ENCODE results near the gene LGMN. TPM values are rescaled to one million over a fixed set of nuclear protein-coding genes. Genes with fewer than 3 reads are reported as not detected.

Gene LGMN
- total and polyA plus RNA-seq, 2 of the 13 experiments (the other 11 are each of a cell fraction or from before 2014, with no cell fraction given): 28.9 to 76.4 TPM

DNA sequence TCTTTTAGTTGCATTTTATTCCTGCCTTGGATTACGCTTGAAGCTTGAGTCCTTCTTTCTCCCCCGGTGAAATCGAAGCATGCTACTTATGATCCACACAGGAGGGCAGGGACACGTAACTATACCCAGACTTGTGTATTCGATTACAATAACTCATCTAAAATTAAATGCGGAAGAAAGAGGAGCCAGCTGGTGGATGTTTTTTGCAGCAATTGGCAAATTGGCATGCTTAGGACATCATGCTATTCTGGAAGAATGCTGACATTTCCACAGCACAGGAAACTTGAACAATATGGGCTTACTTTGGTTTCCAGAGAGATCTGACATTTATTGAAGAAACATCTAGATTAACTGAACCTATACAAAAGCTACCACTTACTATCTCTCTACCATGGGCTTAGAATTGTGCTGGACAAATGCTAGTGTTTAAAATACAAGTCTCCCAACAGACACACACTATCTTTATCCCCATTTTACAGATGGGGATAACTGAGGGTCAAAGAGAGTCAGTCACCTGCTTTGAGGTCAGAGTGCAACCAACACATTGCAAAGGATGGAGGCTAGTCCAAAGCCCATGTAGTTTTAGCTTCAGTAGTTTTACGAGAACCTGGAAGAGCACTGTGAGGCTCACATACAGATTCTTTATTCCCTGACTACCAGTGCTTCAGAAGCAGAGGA is 36.3 kb downstream of the LGMN start:
- no peak for DNase-seq (ENCODE audit: low spot score)
- TF ChIP-seq ZNF629 (CRISPR knock-in tag; conservative IDR thresholded peaks at IDR 0.05): peak; percentile 86
- TF ChIP-seq, protein P1, sequence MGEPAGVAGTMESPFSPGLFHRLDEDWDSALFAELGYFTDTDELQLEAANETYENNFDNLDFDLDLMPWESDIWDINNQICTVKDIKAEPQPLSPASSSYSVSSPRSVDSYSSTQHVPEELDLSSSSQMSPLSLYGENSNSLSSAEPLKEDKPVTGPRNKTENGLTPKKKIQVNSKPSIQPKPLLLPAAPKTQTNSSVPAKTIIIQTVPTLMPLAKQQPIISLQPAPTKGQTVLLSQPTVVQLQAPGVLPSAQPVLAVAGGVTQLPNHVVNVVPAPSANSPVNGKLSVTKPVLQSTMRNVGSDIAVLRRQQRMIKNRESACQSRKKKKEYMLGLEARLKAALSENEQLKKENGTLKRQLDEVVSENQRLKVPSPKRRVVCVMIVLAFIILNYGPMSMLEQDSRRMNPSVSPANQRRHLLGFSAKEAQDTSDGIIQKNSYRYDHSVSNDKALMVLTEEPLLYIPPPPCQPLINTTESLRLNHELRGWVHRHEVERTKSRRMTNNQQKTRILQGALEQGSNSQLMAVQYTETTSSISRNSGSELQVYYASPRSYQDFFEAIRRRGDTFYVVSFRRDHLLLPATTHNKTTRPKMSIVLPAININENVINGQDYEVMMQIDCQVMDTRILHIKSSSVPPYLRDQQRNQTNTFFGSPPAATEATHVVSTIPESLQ (CRISPR knock-in tag; conservative IDR thresholded peaks at IDR 0.05): no peak
- intact Hi-C loops (cut with micrococcal nuclease; ENCODE audit: unreplicated experiment): loop anchor here (5.0 kb wide), 1 partner anchor 35 kb away; the partner anchor contains the start of gene LGMN

GRCh38 chr14:92710001-92710341 is 38.5 kb downstream of the LGMN start:
- no TSS peak for BruUV-seq (replicated peaks)
- POLR2A ChIA-PET: no interaction called here
- H3K9ac ChIP-seq (ENCODE audit: insufficient read depth, low read depth, low read length): no peak overlapping the region
- TF ChIP-seq ZFYVE20 (CRISPR knock-in tag; IDR thresholded peaks at IDR 0.05; ENCODE audit: borderline replicate concordance, low read depth) (no peak), ZSCAN29 (CRISPR knock-in tag; conservative IDR thresholded peaks at IDR 0.05) (no peak), ZNF530 (CRISPR knock-in tag; IDR thresholded peaks at IDR 0.05; ENCODE audit: low read depth) (no peak), EHMT2 (IDR thresholded peaks at IDR 0.05; ENCODE audit: borderline replicate concordance, low read depth, low read length) (no peak), ZNF781 (CRISPR knock-in tag; IDR thresholded peaks at IDR 0.05; ENCODE audit: borderline replicate concordance, not compliant biosample characterization) (no peak), ZNF879 (CRISPR knock-in tag; IDR thresholded peaks at IDR 0.05) (no peak), HOXD1 (CRISPR knock-in tag; IDR thresholded peaks at IDR 0.05) (no peak), CEBPB (IDR thresholded peaks at IDR 0.05; ENCODE audit: borderline replicate concordance, low read depth, low read length) (no peak), NFKB2 (CRISPR knock-in tag; IDR thresholded peaks at IDR 0.05; ENCODE audit: borderline replicate concordance) (no peak)
- TF ChIP-seq, protein P2, sequence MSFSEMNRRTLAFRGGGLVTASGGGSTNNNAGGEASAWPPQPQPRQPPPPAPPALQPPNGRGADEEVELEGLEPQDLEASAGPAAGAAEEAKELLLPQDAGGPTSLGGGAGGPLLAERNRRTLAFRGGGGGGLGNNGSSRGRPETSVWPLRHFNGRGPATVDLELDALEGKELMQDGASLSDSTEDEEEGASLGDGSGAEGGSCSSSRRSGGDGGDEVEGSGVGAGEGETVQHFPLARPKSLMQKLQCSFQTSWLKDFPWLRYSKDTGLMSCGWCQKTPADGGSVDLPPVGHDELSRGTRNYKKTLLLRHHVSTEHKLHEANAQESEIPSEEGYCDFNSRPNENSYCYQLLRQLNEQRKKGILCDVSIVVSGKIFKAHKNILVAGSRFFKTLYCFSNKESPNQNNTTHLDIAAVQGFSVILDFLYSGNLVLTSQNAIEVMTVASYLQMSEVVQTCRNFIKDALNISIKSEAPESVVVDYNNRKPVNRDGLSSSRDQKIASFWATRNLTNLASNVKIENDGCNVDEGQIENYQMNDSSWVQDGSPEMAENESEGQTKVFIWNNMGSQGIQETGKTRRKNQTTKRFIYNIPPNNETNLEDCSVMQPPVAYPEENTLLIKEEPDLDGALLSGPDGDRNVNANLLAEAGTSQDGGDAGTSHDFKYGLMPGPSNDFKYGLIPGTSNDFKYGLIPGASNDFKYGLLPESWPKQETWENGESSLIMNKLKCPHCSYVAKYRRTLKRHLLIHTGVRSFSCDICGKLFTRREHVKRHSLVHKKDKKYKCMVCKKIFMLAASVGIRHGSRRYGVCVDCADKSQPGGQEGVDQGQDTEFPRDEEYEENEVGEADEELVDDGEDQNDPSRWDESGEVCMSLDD (CRISPR knock-in tag; IDR thresholded peaks at IDR 0.05; ENCODE audit: borderline replicate concordance): no peak
- H3K27me3 ChIP-seq (ENCODE audit: control insufficient read depth in 1 of 2, insufficient read depth in 2 of 2, low read length in 2 of 2): no peaks in the 10 kb centered on the region
- no peak overlapping the region for H3K4me2 ChIP-seq (ENCODE audit: low read depth, low read length)
- FAIRE-seq (no peak), DNase-seq (ENCODE audit: low spot score) (no peak), ATAC-seq (no peak)
- no peaks in the 10 kb centered on the region for H3K9me3 ChIP-seq (ENCODE audit: low read length)
- CTCF ChIA-PET (ENCODE audit: low intra/inter-chr PET ratio, low total read pairs): no interaction called here
- H3K79me2 ChIP-seq (ENCODE audit: insufficient read depth, low read length): no peaks in the 10 kb centered on the region
- intact Hi-C loops (cut with micrococcal nuclease; ENCODE audit: unreplicated experiment): loop anchor here (5.0 kb wide), 1 partner anchor 37 kb away; the partner anchor contains the start of gene LGMN
- in situ Hi-C loops (cut with HindIII; ENCODE audit: extremely low pct_ligation_motif_present, low pct_unique_long_range_greater_than_20kb): loop anchor here (5.0 kb wide), 1 partner anchor 72 kb away; no protein-coding TSS in a partner anchor
- no peak overlapping the region for H3K4me3 ChIP-seq (replicated peaks in 1 of 3; ENCODE audit: insufficient read depth in 1 of 3, low read depth in 2 of 3, low read length in 3 of 3)
- H2AFZ ChIP-seq (ENCODE audit: low read length): no peak overlapping the region
- peaks cover 13% of the 10 kb centered on the region for H3K4me1 ChIP-seq (ENCODE audit: insufficient read depth, low read length)
- no peaks in the 10 kb centered on the region for H4K20me1 ChIP-seq (ENCODE audit: insufficient read depth, low read length)
- WGBS (ENCODE audit: low lambda C conversion rate): 88% methylated on average over 4 of the region's 5 CpGs
- H3K36me3 ChIP-seq (replicated peaks in 1 of 2; ENCODE audit: control insufficient read depth in 1 of 2, insufficient read depth in 2 of 2, low read length in 2 of 2): peaks cover 5 to 7% of the 10 kb centered on the region in 2 experiments; a peak in 3 of 5 replicates
- H3K27ac ChIP-seq (ENCODE audit: extremely low read length, insufficient read depth, low read length): no peak overlapping the region

More for the DNA sequence above, 36.3 kb downstream of the LGMN start:
- Histone ChIP-seq H3K9ac (ENCODE audit: insufficient read depth, low read depth, low read length) (no peak overlapping the region), H3K4me1 (ENCODE audit: insufficient read depth, low read length) (peaks cover 13% of the 10 kb centered on the region), H4K20me1 (ENCODE audit: insufficient read depth, low read length) (no peaks in the 10 kb centered on the region), H3K4me3 (replicated peaks in 1 of 3; ENCODE audit: insufficient read depth in 1 of 3, low read depth in 2 of 3, low read length in 3 of 3) (no peak overlapping the region), H3K36me3 (replicated peaks in 1 of 2; ENCODE audit: control insufficient read depth in 1 of 2, insufficient read depth in 2 of 2, low read length in 2 of 2) (peaks cover 5 to 6% of the 10 kb centered on the region in 2 experiments; a peak in 3 of 5 replicates), H3K27ac (ENCODE audit: extremely low read length, insufficient read depth, low read length) (no peak overlapping the region), H3K27me3 (ENCODE audit: control insufficient read depth in 1 of 2, insufficient read depth in 2 of 2, low read length in 2 of 2) (no peaks in the 10 kb centered on the region), H3K79me2 (ENCODE audit: insufficient read depth, low read length) (no peaks in the 10 kb centered on the region), H3K4me2 (ENCODE audit: low read depth, low read length) (no peak overlapping the region), H2AFZ (ENCODE audit: low read length) (no peak overlapping the region), H3K9me3 (ENCODE audit: low read length) (no peaks in the 10 kb centered on the region)
- no TSS peak for BruUV-seq (replicated peaks)
- ChIA-PET POLR2A (no interaction called here), CTCF (ENCODE audit: low intra/inter-chr PET ratio, low total read pairs) (interaction anchor here (6.0 kb wide), 1 partner anchor 72 kb away, joined by 68 read pairs; no protein-coding TSS in a partner anchor)
- no peak for FAIRE-seq
- no peak for ATAC-seq
- in situ Hi-C loops (cut with HindIII; ENCODE audit: extremely low pct_ligation_motif_present, low pct_unique_long_range_greater_than_20kb): loop anchor here (5.0 kb wide), 1 partner anchor 70 kb away; no protein-coding TSS in a partner anchor
- WGBS (ENCODE audit: low lambda C conversion rate): 96% methylated on average over 7 of the region's 7 CpGs
